HG03439 (cell line): ENCODE data around the gene DLL1.

ENCODE experiments used
- ATAC-seq: cut with Tn5 transposase; IDR thresholded peaks from one replicate; pipeline ENCODE4 v1.9.1; 2021; ENCODE audit warnings: mild to moderate bottlenecking, moderate library complexity; ENCODE audit not compliant: unreplicated experiment

The DLL1 gene

GRCh38 chr6:170234419-170234818 is 56.5 kb downstream of the DLL1 start:
- ATAC-seq, result no peak

GRCh38 chr6:170233286-170234205 is 57.3 kb downstream of the DLL1 start:
- no peak for ATAC-seq
